HepG2 (cell line): ENCODE measurements around the gene ZDHHC16. TPM values are rescaled to one million over a fixed set of nuclear protein-coding genes. Genes with fewer than 3 reads are reported as not detected.

ENCODE experiments used
- ADNP ChIP-seq: sonication (generic); formaldehyde crosslinking; IDR thresholded peaks from 2 replicates; pipeline ENCODE4 v1.4.0; 2020; ENCODE audit warnings: missing genetic modification reagents
- FOXO1 ChIP-seq: sonication (generic); formaldehyde crosslinking; IDR thresholded peaks from 2 replicates; pipeline ENCODE4 v1.4.0; 2020; ENCODE audit warnings: missing genetic modification reagents
- KDM2A ChIP-seq: sonication (generic); formaldehyde crosslinking; IDR thresholded peaks from 2 replicates; pipeline ENCODE4 v1.4.0; 2020; ENCODE audit warnings: low read depth, missing genetic modification reagents, borderline replicate concordance
- LCORL ChIP-seq, 2 experiments: fragments of 450-650 bp in 1 of 2; sonication (generic) in 1 of 2; formaldehyde crosslinking in 1 of 2; IDR thresholded peaks; 2 replicates each; pipeline versions ENCODE4 v1.5.0 to v1.6.1; 2017 to 2020; ENCODE audit warnings: antibody characterized with exemption in 1 of 2, missing genetic modification reagents in 1 of 2
- MIER3 ChIP-seq: IDR thresholded peaks from 2 replicates; pipeline ENCODE4 v1.6.1; 2016; ENCODE audit warnings: missing compliant biosample characterization, borderline replicate concordance
- PITX1 ChIP-seq: sonication (generic); formaldehyde crosslinking; IDR thresholded peaks from 2 replicates; pipeline ENCODE4 v1.5.1; 2020; ENCODE audit warnings: mild to moderate bottlenecking, missing genetic modification reagents
- RXRB ChIP-seq: IDR thresholded peaks from 2 replicates; pipeline ENCODE4 v1.6.1; 2016; ENCODE audit warnings: borderline replicate concordance, missing genetic modification reagents, missing compliant biosample characterization
- SRF ChIP-seq: IDR thresholded peaks from 2 replicates; pipeline ENCODE4 v1.6.1; 2011; ENCODE audit warnings: mild to moderate bottlenecking, low read depth, low read length, moderate library complexity
- ZMYM2 ChIP-seq: sonication (generic); formaldehyde crosslinking; IDR thresholded peaks from 2 replicates; pipeline ENCODE4 v1.8.0; 2022; ENCODE audit warnings: mild to moderate bottlenecking, missing genetic modification reagents
- ZNF556 ChIP-seq: sonication (generic); formaldehyde crosslinking; IDR thresholded peaks from 2 replicates; pipeline ENCODE4 v1.4.0; 2020; ENCODE audit warnings: mild to moderate bottlenecking, missing genetic modification reagents, borderline replicate concordance
- polyA plus RNA-seq, 8 experiments: library from polyadenylated mRNA; depleted of rRNA in 3 of 8; stranded (reverse) in 7 of 8; unstranded in 1 of 8; fragments of >200 nt; fragmentation: Illumina TruSeq in 4 of 8; extraction: Trizol in 4 of 8; gene quantifications; 2 replicates each; pipeline versions ENCODE4 v1.2.1 to v1.2.3, GENCODE V29; 2011 to 2016; ENCODE audit warnings: low read depth in 4 of 8, missing spikeins in 1 of 8, mixed read lengths in 1 of 8; ENCODE audit not compliant: insufficient read depth in 1 of 8
- total RNA-seq, 5 experiments: library from RNA; depleted of rRNA; stranded (reverse); fragments of >200 nt; fragmentation: Illumina TruSeq; extraction: Trizol; gene quantifications; 2 replicates each; pipeline ENCODE4 v1.2.3, GENCODE V29; 2016; ENCODE audit warnings: low read depth in 1 of 5
- TF ChIP-seq, protein P1 (sequence below): sonication (generic); formaldehyde crosslinking; IDR thresholded peaks from 2 replicates; pipeline ENCODE4 v1.4.0; 2020; ENCODE audit warnings: missing genetic modification reagents, mild to moderate bottlenecking, borderline replicate concordance
- TF ChIP-seq, protein P2 (sequence below): sonication (generic); formaldehyde crosslinking; IDR thresholded peaks from 2 replicates; pipeline ENCODE4 v1.4.0; 2020; ENCODE audit warnings: missing genetic modification reagents
- TF ChIP-seq, protein P3 (sequence below): IDR thresholded peaks from 2 replicates; pipeline ENCODE4 v1.6.1; 2016; ENCODE audit warnings: mild to moderate bottlenecking
- TF ChIP-seq, protein P4 (sequence below): sonication (generic); formaldehyde crosslinking; IDR thresholded peaks from 2 replicates; pipeline ENCODE4 v1.4.0; 2020; ENCODE audit warnings: missing genetic modification reagents, borderline replicate concordance

ZDHHC16 gene
- total and polyA plus RNA-seq, 2 of the 13 experiments (the other 11 are each of a cell fraction or from before 2014, with no cell fraction given) = 40.8 to 41.8 TPM

DNA sequence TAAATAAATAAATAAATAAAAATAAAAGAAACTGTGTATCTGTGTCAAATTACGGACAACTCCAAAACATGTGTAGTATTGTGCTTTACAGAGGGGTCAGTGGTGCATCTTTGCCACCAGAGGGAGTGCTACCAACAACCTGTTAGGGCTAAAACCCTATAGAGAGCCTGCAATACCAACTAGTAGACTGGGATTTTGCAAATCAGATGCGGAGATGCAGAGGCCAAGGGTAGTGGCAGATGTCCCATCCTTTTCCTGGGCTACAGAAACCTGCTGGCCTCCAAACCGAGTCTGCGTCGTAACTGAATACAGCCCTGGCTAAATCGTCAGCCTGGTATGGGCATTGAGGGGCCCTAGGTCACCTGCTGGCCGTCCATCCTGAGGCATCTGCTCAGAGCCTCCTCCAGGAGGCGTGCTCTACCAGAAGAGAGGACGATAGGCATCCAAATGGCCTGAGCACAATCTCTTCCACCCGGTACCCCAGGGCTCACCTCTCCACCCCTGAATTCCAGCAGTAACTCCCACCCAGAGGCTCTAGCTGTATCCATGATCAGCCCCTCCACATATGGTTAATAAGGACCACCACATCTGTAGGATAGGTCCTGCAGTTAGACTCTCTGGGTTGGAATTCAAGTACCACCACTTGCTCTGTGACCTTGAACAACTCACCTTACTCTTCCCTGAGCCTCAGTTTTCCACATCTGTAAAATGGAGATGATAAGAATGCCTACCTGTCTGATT is 38.6 kb upstream of the ZDHHC16 start (continued):
- TF ChIP-seq FOXO1 (CRISPR knock-in tag) = no peak
- TF ChIP-seq RXRB (CRISPR knock-in tag) = peak; percentile 62
- peak; percentile 17; the same call in 1 of the 2 replicates for TF ChIP-seq MIER3 (CRISPR knock-in tag)
- TF ChIP-seq PITX1 = peak; percentile 24; the same call in 1 of the 2 replicates
- TF ChIP-seq ZNF556 (CRISPR knock-in tag) = peak; percentile 48; the same call in 1 of the 2 replicates
- peak; percentile 73; the same call in 1 of the 2 replicates for TF ChIP-seq KDM2A (CRISPR knock-in tag)
- TF ChIP-seq LCORL (IDR thresholded peaks at IDR 0.05) = no peak
- peak; percentile 75; the same call in 1 of the 2 replicates for TF ChIP-seq LCORL (CRISPR knock-in tag; IDR thresholded peaks at IDR 0.05)
- TF ChIP-seq, protein P1, sequence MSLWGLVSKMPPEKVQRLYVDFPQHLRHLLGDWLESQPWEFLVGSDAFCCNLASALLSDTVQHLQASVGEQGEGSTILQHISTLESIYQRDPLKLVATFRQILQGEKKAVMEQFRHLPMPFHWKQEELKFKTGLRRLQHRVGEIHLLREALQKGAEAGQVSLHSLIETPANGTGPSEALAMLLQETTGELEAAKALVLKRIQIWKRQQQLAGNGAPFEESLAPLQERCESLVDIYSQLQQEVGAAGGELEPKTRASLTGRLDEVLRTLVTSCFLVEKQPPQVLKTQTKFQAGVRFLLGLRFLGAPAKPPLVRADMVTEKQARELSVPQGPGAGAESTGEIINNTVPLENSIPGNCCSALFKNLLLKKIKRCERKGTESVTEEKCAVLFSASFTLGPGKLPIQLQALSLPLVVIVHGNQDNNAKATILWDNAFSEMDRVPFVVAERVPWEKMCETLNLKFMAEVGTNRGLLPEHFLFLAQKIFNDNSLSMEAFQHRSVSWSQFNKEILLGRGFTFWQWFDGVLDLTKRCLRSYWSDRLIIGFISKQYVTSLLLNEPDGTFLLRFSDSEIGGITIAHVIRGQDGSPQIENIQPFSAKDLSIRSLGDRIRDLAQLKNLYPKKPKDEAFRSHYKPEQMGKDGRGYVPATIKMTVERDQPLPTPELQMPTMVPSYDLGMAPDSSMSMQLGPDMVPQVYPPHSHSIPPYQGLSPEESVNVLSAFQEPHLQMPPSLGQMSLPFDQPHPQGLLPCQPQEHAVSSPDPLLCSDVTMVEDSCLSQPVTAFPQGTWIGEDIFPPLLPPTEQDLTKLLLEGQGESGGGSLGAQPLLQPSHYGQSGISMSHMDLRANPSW = peak; percentile 45; the same call in 1 of the 2 replicates
- TF ChIP-seq, protein P2, sequence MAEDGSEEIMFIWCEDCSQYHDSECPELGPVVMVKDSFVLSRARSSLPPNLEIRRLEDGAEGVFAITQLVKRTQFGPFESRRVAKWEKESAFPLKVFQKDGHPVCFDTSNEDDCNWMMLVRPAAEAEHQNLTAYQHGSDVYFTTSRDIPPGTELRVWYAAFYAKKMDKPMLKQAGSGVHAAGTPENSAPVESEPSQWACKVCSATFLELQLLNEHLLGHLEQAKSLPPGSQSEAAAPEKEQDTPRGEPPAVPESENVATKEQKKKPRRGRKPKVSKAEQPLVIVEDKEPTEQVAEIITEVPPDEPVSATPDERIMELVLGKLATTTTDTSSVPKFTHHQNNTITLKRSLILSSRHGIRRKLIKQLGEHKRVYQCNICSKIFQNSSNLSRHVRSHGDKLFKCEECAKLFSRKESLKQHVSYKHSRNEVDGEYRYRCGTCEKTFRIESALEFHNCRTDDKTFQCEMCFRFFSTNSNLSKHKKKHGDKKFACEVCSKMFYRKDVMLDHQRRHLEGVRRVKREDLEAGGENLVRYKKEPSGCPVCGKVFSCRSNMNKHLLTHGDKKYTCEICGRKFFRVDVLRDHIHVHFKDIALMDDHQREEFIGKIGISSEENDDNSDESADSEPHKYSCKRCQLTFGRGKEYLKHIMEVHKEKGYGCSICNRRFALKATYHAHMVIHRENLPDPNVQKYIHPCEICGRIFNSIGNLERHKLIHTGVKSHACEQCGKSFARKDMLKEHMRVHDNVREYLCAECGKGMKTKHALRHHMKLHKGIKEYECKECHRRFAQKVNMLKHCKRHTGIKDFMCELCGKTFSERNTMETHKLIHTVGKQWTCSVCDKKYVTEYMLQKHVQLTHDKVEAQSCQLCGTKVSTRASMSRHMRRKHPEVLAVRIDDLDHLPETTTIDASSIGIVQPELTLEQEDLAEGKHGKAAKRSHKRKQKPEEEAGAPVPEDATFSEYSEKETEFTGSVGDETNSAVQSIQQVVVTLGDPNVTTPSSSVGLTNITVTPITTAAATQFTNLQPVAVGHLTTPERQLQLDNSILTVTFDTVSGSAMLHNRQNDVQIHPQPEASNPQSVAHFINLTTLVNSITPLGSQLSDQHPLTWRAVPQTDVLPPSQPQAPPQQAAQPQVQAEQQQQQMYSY (CRISPR knock-in tag) = no peak
- TF ChIP-seq SRF = no peak; the same call in 1 of the 2 replicates
- TF ChIP-seq, protein P3, sequence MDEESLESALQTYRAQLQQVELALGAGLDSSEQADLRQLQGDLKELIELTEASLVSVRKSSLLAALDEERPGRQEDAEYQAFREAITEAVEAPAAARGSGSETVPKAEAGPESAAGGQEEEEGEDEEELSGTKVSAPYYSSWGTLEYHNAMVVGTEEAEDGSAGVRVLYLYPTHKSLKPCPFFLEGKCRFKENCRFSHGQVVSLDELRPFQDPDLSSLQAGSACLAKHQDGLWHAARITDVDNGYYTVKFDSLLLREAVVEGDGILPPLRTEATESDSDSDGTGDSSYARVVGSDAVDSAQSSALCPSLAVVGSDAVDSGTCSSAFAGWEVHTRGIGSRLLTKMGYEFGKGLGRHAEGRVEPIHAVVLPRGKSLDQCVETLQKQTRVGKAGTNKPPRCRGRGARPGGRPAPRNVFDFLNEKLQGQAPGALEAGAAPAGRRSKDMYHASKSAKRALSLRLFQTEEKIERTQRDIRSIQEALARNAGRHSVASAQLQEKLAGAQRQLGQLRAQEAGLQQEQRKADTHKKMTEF (CRISPR knock-in tag) = peak; percentile 48
- TF ChIP-seq ADNP (CRISPR knock-in tag) = peak; percentile 97
- TF ChIP-seq, protein P4, sequence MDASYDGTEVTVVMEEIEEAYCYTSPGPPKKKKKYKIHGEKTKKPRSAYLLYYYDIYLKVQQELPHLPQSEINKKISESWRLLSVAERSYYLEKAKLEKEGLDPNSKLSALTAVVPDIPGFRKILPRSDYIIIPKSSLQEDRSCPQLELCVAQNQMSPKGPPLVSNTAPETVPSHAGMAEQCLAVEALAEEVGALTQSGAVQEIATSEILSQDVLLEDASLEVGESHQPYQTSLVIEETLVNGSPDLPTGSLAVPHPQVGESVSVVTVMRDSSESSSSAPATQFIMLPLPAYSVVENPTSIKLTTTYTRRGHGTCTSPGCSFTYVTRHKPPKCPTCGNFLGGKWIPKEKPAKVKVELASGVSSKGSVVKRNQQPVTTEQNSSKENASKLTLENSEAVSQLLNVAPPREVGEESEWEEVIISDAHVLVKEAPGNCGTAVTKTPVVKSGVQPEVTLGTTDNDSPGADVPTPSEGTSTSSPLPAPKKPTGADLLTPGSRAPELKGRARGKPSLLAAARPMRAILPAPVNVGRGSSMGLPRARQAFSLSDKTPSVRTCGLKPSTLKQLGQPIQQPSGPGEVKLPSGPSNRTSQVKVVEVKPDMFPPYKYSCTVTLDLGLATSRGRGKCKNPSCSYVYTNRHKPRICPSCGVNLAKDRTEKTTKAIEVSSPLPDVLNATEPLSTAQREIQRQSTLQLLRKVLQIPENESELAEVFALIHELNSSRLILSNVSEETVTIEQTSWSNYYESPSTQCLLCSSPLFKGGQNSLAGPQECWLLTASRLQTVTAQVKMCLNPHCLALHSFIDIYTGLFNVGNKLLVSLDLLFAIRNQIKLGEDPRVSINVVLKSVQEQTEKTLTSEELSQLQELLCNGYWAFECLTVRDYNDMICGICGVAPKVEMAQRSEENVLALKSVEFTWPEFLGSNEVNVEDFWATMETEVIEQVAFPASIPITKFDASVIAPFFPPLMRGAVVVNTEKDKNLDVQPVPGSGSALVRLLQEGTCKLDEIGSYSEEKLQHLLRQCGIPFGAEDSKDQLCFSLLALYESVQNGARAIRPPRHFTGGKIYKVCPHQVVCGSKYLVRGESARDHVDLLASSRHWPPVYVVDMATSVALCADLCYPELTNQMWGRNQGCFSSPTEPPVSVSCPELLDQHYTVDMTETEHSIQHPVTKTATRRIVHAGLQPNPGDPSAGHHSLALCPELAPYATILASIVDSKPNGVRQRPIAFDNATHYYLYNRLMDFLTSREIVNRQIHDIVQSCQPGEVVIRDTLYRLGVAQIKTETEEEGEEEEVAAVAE (CRISPR knock-in tag) = peak; percentile 16; the same call in 1 of the 2 replicates
- TF ChIP-seq ZMYM2 (CRISPR knock-in tag) = 0 out of 2 replicates have a peak, but pooled peaks have one; percentile 86
